DOHH2 (cell line): ENCODE results near the gene ERN1.

Experiments
- H3F3A ChIP-seq: fragments of 200-600 bp; sonication (generic), shearing (Covaris generic); 2 replicates; pipeline ENCODE4 v1.6.0; 2016; ENCODE audit warnings: antibody characterized with exemption, mild to moderate bottlenecking; ENCODE audit not compliant: control insufficient read depth, insufficient read depth
- H3K27ac ChIP-seq: fragments of 200-600 bp; sonication (generic); 2 replicates; pipeline ENCODE4 v1.5.1; 2014; ENCODE audit warnings: low read depth, mild to moderate bottlenecking, low read length, moderate library complexity
- H3K27me3 ChIP-seq: fragments of 200-600 bp; sonication (generic); 2 replicates; pipeline ENCODE4 v1.6.1; 2014; ENCODE audit warnings: mild to moderate bottlenecking, low read length, mixed read lengths; ENCODE audit not compliant: control insufficient read depth
- H3K36me3 ChIP-seq: fragments of 200-600 bp; sonication (generic); 2 replicates; pipeline ENCODE4 v1.6.1; 2014; ENCODE audit warnings: mild to moderate bottlenecking, low read length, moderate library complexity, mixed read lengths; ENCODE audit not compliant: control insufficient read depth
- H3K4me1 ChIP-seq: fragments of 200-600 bp; sonication (generic); 2 replicates; pipeline ENCODE4 v1.6.1; 2014; ENCODE audit warnings: mild to moderate bottlenecking, low read length, mixed read lengths; ENCODE audit not compliant: control insufficient read depth
- H3K4me2 ChIP-seq: fragments of 200-600 bp; sonication (generic); 2 replicates; pipeline ENCODE4 v1.6.0; 2014; ENCODE audit warnings: mild to moderate bottlenecking, low read length, moderate library complexity
- H3K4me3 ChIP-seq: fragments of 200-600 bp; sonication (generic); 2 replicates; pipeline ENCODE4 v1.5.1; 2014; ENCODE audit warnings: mild to moderate bottlenecking, low read length, mixed read lengths
- H3K79me2 ChIP-seq: fragments of 200-600 bp; sonication (generic); 2 replicates; pipeline ENCODE4 v1.6.1; 2014; ENCODE audit warnings: mild to moderate bottlenecking, low read length, mixed read lengths; ENCODE audit not compliant: control insufficient read depth
- H3K9me2 ChIP-seq: fragments of 200-600 bp; sonication (generic); replicated peaks from 2 replicates; pipeline ENCODE4 v1.6.1; 2014; ENCODE audit warnings: mild to moderate bottlenecking, low read length, mixed read lengths; ENCODE audit not compliant: control insufficient read depth
- H3K9me3 ChIP-seq: fragments of 200-600 bp; sonication (generic); 2 replicates; pipeline ENCODE4 v1.6.1; 2014; ENCODE audit warnings: antibody characterized with exemption, low read length, mixed read lengths; ENCODE audit not compliant: control insufficient read depth, insufficient read depth
- H4K20me1 ChIP-seq: fragments of 200-600 bp; sonication (generic); 2 replicates; pipeline ENCODE4 v1.6.0; 2014; ENCODE audit warnings: low read depth, mild to moderate bottlenecking, antibody characterized with exemption, low read length, moderate library complexity; ENCODE audit not compliant: control insufficient read depth, insufficient read depth
- CTCF ChIP-seq: fragments of 200-600 bp; sonication (generic); IDR thresholded peaks from one replicate; pipeline ENCODE4 v1.5.1; 2014; ENCODE audit warnings: antibody characterized with exemption, mild to moderate bottlenecking, low read depth, low read length; ENCODE audit not compliant: poor library complexity, severe bottlenecking
- EZH2phosphoT487 ChIP-seq: fragments of 200-600 bp; sonication (generic); IDR thresholded peaks from 2 replicates; pipeline ENCODE4 v1.6.1; 2017; ENCODE audit warnings: borderline replicate concordance, mild to moderate bottlenecking, antibody characterized with exemption, low read length, moderate library complexity, mixed read lengths

Gene ERN1

DNA sequence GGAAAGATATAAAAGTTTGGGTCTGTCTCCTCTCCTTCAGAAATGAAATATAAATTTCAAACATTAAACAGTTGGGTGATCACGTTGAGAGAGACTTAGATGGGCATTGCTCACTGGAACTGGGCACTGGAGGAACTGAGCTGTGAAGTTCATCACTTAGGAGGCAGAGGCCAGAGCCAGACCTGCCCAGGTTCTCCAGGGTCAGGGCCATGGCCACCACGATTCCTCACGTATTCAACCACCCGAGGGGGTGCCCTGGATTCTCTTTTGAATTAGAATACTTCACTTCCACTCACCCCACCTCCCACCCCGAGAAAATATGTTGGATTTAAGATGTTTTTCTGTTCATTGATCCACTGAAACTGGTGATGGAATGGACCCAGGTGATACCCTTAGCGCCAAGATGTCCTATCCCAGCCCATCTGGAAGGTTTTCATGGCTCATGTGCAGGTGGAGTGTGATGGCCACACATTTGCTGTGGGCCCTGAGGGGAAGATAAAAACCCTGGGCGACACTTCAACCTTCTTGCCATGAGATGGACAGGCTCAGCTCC lies 125.7 kb downstream of the ERN1 start:
- Histone ChIP-seq H4K20me1 (no peaks in the 10 kb centered on the region), H3F3A (no peaks in the 10 kb centered on the region), H3K4me3 (no peak overlapping the region), H3K79me2 (0 out of 2 replicates have a peak, but pooled peaks cover 2% of the 10 kb centered on the region), H3K27ac (no peak overlapping the region), H3K4me1 (no peaks in the 10 kb centered on the region), H3K27me3 (peaks cover 6% of the 10 kb centered on the region), H3K4me2 (no peak overlapping the region), H3K9me2 (no peaks in the 10 kb centered on the region), H3K9me3 (no peaks in the 10 kb centered on the region), H3K36me3 (peaks cover 14% of the 10 kb centered on the region; the same call in 1 of the 2 replicates)
- TF ChIP-seq CTCF: no peak
- no peak for TF ChIP-seq EZH2phosphoT487

DNA sequence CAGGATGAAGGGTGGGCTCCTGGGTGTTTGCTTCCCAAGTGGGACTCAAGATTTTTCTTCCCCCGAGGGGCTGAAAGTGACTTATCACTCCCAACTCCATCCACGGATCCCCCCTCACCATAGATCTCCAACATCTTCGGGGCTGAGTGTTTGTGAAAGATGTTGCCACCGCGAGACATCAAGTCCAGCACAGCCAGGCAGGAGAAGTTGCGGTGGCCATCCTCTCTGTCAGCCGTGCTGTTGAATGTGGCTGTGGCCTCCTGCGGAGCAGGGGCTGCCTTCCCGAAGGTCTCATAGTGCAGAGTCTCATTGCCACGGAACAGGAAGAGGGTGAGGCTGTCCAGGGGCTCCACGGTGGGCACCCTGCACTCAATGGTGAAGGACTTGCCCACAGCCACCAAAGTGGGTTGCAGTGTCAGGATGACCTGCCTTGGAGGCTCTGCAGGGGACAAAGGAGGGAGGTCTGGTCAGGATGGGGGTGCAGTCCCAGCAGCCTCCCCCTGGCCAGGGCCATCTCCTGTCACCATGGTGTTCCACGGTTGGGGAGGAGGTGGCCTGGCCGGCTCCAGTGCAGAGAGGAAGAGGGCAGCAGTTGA lies 126.3 kb downstream of the ERN1 start:
- Histone ChIP-seq H3K4me2 (no peak overlapping the region), H3K4me1 (peaks cover 4% of the 10 kb centered on the region)
- TF ChIP-seq CTCF: no peak
- TF ChIP-seq EZH2phosphoT487: no peak

GRCh38 chr17:64002658-64003525 lies 127.1 kb downstream of the ERN1 start:
- peaks cover 12% of the 10 kb centered on the region for H3K4me1 ChIP-seq
- TF ChIP-seq CTCF (no peak), EZH2phosphoT487 (no peak)
- H3K4me3 ChIP-seq: no peak overlapping the region
- peaks cover 14% of the 10 kb centered on the region; the same call in 1 of the 2 replicates for H3K36me3 ChIP-seq
- H3K27me3 ChIP-seq: peaks cover 19% of the 10 kb centered on the region
- no peaks in the 10 kb centered on the region for H3K9me3 ChIP-seq
- no peaks in the 10 kb centered on the region for H3K9me2 ChIP-seq
- no peak overlapping the region for H3K4me2 ChIP-seq
- no peaks in the 10 kb centered on the region for H3K79me2 ChIP-seq
- H3F3A ChIP-seq: no peaks in the 10 kb centered on the region
- H3K27ac ChIP-seq: no peak overlapping the region
- H4K20me1 ChIP-seq: no peaks in the 10 kb centered on the region

More for the DNA sequence above, 126.3 kb downstream of the ERN1 start:
- Histone ChIP-seq H3K27ac (no peak overlapping the region), H3K36me3 (peaks cover 14% of the 10 kb centered on the region; the same call in 1 of the 2 replicates), H3K27me3 (peaks cover 12% of the 10 kb centered on the region), H3K9me2 (no peaks in the 10 kb centered on the region), H3F3A (no peaks in the 10 kb centered on the region), H3K4me3 (no peak overlapping the region), H3K79me2 (0 out of 2 replicates have a peak, but pooled peaks cover 2% of the 10 kb centered on the region), H3K9me3 (no peaks in the 10 kb centered on the region), H4K20me1 (no peaks in the 10 kb centered on the region)
